Parathyroid adenoma (tissue), 2 donors: ENCODE measurements around the gene ETV1.

ENCODE experiments used
- H2AFZ ChIP-seq: fragments of 300-600 bp; sonication (generic); one replicate; pipeline ENCODE4 v1.7.0; 2017; ENCODE audit warnings: antibody characterized with exemption, mild to moderate bottlenecking
- H3K27ac ChIP-seq: fragments of 300-600 bp; sonication (generic); one replicate; pipeline ENCODE4 v1.7.0; 2017
- H3K27me3 ChIP-seq: fragments of 300-600 bp; sonication (generic); one replicate; pipeline ENCODE4 v1.7.0; 2017; ENCODE audit warnings: low read length; ENCODE audit not compliant: control insufficient read depth, insufficient read depth
- H3K36me3 ChIP-seq: fragments of 300-600 bp; sonication (generic); one replicate; pipeline ENCODE4 v1.7.0; 2017; ENCODE audit warnings: low read length; ENCODE audit not compliant: control insufficient read depth, insufficient read depth
- H3K4me1 ChIP-seq: fragments of 300-600 bp; sonication (generic); one replicate; pipeline ENCODE4 v1.7.0; 2017; ENCODE audit warnings: control low read depth
- H3K4me2 ChIP-seq: fragments of 300-600 bp; sonication (generic); one replicate; pipeline ENCODE4 v1.7.0; 2017; ENCODE audit warnings: low read length
- H3K4me3 ChIP-seq: fragments of 300-600 bp; sonication (generic); one replicate; pipeline ENCODE4 v1.7.0; 2017; ENCODE audit warnings: low read depth, low read length
- H3K79me2 ChIP-seq: fragments of 300-600 bp; sonication (generic); one replicate; pipeline ENCODE4 v1.7.0; 2017; ENCODE audit warnings: control low read depth
- H3K9ac ChIP-seq: fragments of 300-600 bp; sonication (generic); one replicate; pipeline ENCODE4 v1.7.0; 2017; ENCODE audit warnings: mild to moderate bottlenecking
- H3K9me3 ChIP-seq: fragments of 300-600 bp; sonication (generic); one replicate; pipeline ENCODE4 v1.7.0; 2017; ENCODE audit warnings: low read length; ENCODE audit not compliant: control insufficient read depth
- TF ChIP-seq, protein P1 (sequence below): fragments of 300-600 bp; sonication (generic); IDR thresholded peaks from one replicate; pipeline ENCODE4 v1.7.0; 2017; ENCODE audit warnings: antibody characterized with exemption, mild to moderate bottlenecking
- donor health status: primary hyperparathyroidism.

ETV1 gene

DNA sequence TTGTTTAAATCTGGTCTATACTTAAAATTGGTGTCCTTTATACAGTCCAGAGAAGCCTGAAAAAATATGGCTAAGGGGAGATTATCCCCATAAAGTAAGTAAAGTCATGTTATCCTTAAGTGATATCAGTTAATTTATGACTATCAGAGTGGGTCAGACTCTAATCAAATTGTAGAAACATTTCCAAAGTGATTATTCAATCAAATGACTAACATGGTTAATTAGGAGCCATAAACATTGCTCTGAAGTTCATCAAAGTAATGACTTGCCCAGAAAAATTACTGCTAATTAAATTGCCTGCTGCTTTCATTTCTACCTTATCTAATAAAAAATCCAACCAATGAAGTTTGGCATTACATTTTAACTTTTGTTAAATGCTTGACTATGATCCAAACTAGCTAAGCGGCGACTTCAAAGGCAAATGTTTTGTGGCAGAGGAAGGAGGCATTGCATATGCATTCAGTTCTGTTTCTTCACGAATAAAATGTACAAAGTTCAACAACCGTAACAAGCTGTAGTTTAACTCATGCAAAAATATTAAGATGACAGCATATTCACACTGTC, 76.7 kb downstream of the ETV1 start:
- Histone ChIP-seq H3K4me2 (no peak overlapping the region), H3K27me3 (no peaks in the 10 kb centered on the region), H3K9ac (no peak overlapping the region), H3K9me3 (no peaks in the 10 kb centered on the region), H2AFZ (no peak overlapping the region), H3K36me3 (no peaks in the 10 kb centered on the region), H3K4me1 (no peaks in the 10 kb centered on the region), H3K27ac (no peak overlapping the region), H3K79me2 (no peaks in the 10 kb centered on the region), H3K4me3 (no peak overlapping the region)
- TF ChIP-seq, protein P1, sequence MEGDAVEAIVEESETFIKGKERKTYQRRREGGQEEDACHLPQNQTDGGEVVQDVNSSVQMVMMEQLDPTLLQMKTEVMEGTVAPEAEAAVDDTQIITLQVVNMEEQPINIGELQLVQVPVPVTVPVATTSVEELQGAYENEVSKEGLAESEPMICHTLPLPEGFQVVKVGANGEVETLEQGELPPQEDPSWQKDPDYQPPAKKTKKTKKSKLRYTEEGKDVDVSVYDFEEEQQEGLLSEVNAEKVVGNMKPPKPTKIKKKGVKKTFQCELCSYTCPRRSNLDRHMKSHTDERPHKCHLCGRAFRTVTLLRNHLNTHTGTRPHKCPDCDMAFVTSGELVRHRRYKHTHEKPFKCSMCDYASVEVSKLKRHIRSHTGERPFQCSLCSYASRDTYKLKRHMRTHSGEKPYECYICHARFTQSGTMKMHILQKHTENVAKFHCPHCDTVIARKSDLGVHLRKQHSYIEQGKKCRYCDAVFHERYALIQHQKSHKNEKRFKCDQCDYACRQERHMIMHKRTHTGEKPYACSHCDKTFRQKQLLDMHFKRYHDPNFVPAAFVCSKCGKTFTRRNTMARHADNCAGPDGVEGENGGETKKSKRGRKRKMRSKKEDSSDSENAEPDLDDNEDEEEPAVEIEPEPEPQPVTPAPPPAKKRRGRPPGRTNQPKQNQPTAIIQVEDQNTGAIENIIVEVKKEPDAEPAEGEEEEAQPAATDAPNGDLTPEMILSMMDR = no peak

DNA sequence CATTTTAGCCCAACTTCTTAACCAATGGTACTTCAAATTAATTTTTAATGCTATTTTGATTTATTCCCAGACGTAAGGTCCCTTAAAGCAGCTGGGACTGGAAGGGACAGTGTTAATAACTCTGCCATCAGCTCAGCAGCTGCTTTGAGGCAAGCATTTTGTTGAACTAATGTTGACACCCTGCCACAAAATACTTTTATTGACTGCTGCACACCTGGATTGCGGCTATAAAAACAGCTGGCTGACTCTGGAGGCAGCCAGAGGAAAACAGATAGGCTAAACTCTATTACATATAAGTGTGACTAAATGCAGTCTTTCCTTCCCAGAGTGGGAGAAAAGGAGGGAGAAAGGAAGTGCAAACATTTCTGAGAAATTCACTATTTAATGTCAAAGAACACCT, 77.6 kb downstream of the ETV1 start:
- no peaks in the 10 kb centered on the region for H3K9me3 ChIP-seq
- TF ChIP-seq, protein P1 = no peak
- H3K4me1 ChIP-seq = no peaks in the 10 kb centered on the region
- H3K9ac ChIP-seq = no peak overlapping the region
- no peak overlapping the region for H3K4me2 ChIP-seq
- H3K27me3 ChIP-seq = no peaks in the 10 kb centered on the region
- H3K79me2 ChIP-seq = no peaks in the 10 kb centered on the region
- no peaks in the 10 kb centered on the region for H3K36me3 ChIP-seq
- H2AFZ ChIP-seq = no peak overlapping the region
- H3K4me3 ChIP-seq = no peak overlapping the region
- H3K27ac ChIP-seq = no peak overlapping the region

DNA sequence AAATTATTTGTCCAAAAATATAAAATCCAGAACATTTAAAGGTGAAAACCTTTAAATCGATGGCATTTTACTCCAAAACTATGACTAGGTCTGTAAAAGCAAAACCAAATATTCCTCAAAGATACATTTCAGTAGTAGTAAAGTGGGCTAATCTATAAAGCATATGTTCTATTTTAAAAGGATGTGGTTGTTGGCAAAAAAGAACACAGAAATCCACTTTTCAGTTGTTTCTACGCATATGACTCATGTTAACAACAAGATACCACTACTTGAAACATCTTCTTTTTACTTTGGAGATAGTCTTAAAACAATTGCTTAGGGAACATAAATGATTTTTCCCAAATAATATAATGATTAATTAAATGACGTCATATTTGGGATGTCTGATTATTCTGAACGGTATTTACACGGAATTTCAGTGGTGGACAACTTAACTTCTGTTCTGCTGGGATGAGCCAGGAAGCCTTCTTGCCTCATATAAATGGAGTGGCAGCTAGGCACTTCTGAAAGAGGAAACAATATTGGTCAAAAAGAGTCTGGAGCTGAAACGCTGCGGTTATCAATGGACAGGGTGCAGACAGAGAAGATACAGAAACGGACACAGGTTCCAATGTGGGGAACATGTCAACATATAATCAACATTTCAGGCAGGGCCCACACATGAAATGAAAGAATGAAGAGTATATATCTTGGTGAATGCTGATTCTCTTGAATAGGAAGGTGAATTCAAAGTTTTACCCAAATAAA, 78.5 kb downstream of the ETV1 start:
- Histone ChIP-seq H3K79me2 (no peaks in the 10 kb centered on the region), H3K9ac (no peak overlapping the region), H3K27ac (no peak overlapping the region), H2AFZ (no peak overlapping the region), H3K4me1 (no peaks in the 10 kb centered on the region), H3K4me3 (no peak overlapping the region), H3K4me2 (no peak overlapping the region), H3K36me3 (no peaks in the 10 kb centered on the region), H3K9me3 (no peaks in the 10 kb centered on the region), H3K27me3 (no peaks in the 10 kb centered on the region)
- TF ChIP-seq, protein P1 = no peak

DNA sequence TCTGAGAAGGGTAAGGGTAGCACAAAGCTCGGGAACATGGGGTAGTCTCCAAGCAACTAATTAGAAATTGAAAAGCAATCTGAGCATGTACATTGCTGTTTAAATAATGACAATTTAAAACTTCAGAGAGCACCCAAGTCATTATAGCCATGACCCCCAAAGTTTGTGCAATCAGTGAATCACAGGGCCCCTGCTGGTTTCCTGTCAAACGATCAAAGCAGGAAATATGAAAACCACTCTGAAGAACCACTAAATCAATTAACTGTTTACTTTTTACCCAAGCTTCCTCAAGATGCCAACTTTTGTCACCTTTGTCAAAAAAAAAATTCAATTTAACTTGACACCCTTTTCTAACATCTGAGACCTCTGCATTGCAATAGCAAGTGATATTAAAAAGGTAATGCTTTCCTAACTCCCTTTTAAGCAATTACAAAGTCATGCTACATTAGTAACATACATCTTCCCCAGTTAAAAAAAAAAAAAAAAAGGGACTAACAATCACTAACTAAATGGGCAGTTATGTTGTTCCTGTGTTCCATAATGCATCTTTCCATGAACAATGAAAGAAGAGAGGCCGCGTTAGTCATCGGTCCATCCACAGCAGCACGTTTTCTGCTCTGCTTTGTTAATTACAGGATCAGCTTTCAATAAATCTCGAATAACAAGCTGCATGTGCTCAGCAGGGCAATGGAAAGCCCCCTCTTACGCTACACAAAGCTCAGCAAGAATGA, 80.6 kb downstream of the ETV1 start:
- no peaks in the 10 kb centered on the region for H3K79me2 ChIP-seq
- no peak overlapping the region for H3K27ac ChIP-seq
- H3K4me2 ChIP-seq = no peak overlapping the region
- H3K9ac ChIP-seq = no peak overlapping the region
- no peaks in the 10 kb centered on the region for H3K27me3 ChIP-seq
- H3K9me3 ChIP-seq = no peaks in the 10 kb centered on the region
- H3K4me3 ChIP-seq = no peak overlapping the region
- TF ChIP-seq, protein P1 = no peak
- peaks cover 7% of the 10 kb centered on the region for H3K4me1 ChIP-seq
- H3K36me3 ChIP-seq = no peaks in the 10 kb centered on the region
- H2AFZ ChIP-seq = no peak overlapping the region
